B cell (primary cell): ENCODE results near the gene ELK3.

Source experiments
- EZH2 ChIP-seq: IDR thresholded peaks from 2 replicates; pipeline ENCODE4 v1.6.1; 2012; ENCODE audit warnings: borderline replicate concordance, low read depth, mild to moderate bottlenecking, moderate library complexity, low read length; ENCODE audit not compliant: insufficient read depth, poor library complexity, severe bottlenecking
- TF ChIP-seq, protein P1 (sequence below): fragments of 200-600 bp; IDR thresholded peaks from one replicate; pipeline ENCODE4 v1.8.0; 2022; ENCODE audit warnings: antibody characterized with exemption, mild to moderate bottlenecking

DNA sequence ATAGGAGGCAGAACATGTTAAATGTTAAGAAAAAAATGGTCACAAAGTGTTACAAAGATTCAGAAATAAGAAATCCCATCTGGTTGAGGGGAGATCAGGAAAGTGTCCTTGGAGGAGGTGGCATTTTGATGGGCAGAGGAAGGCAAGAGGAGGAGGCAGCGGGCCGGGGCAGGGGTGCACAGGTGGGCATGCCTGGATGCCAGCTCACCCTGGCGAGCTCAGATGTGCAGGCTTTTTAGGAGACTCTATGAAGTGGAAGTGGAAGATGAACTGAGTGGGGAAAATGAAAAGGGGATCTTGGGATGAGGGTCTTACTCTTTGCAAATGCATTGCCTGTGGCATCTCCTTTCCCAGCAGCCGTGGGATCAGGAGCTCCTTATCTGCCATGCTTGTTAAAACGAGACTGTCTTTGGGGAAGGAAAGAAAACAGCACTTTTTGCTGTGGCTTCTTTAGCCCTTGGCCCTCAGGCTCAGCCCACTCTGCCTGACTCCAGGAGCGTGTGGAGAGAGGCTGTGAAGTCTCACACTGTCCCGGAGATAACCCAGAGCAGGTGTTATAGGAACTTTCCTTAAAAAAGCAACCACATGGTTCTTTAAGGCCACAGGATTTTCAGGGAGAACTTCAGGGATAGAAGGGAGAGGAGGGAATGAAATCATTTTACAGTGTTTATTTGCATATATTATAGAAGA lies 62.6 kb downstream of the ELK3 start:
- TF ChIP-seq, protein P1, sequence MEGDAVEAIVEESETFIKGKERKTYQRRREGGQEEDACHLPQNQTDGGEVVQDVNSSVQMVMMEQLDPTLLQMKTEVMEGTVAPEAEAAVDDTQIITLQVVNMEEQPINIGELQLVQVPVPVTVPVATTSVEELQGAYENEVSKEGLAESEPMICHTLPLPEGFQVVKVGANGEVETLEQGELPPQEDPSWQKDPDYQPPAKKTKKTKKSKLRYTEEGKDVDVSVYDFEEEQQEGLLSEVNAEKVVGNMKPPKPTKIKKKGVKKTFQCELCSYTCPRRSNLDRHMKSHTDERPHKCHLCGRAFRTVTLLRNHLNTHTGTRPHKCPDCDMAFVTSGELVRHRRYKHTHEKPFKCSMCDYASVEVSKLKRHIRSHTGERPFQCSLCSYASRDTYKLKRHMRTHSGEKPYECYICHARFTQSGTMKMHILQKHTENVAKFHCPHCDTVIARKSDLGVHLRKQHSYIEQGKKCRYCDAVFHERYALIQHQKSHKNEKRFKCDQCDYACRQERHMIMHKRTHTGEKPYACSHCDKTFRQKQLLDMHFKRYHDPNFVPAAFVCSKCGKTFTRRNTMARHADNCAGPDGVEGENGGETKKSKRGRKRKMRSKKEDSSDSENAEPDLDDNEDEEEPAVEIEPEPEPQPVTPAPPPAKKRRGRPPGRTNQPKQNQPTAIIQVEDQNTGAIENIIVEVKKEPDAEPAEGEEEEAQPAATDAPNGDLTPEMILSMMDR = no peak
- TF ChIP-seq EZH2 = no peak
